Thoracic aorta (tissue), 2 donors: ENCODE results near the gene C12orf57. TPM values are rescaled to one million over a fixed set of nuclear protein-coding genes. Genes with fewer than 3 reads are reported as not detected.

Experiments
- ATAC-seq: fragments of 150-250 bp; one replicate; pipeline ENCODE4 v1.8.0; 2017; ENCODE audit warnings: low read depth; ENCODE audit not compliant: insufficient number of reproducible peaks, low FRiP score
- DNase-seq: peaks from one replicate; pipeline ENCODE4 v3.0.0-alpha.2; 2020; ENCODE audit warnings: low spot score
- H3K27ac ChIP-seq, 2 donors: fragments of 200-600 bp; sonication (generic); 1 replicate in 1 of 2; 2 replicates in 1 of 2; pipeline ENCODE4 v1.5.1; 2016; ENCODE audit warnings: mild to moderate bottlenecking in 2 of 2, moderate library complexity in 2 of 2
- H3K27me3 ChIP-seq: fragments of 200-600 bp; sonication (generic); replicated peaks from 2 replicates; pipeline ENCODE4 v1.6.0; 2016; ENCODE audit warnings: mild to moderate bottlenecking; ENCODE audit not compliant: insufficient read depth
- H3K36me3 ChIP-seq: fragments of 200-600 bp; sonication (generic); one replicate; pipeline ENCODE4 v1.5.1; 2016
- H3K4me1 ChIP-seq, 2 donors: fragments of 200-600 bp; sonication (generic); 1 replicate in 1 of 2; 2 replicates in 1 of 2; pipeline versions ENCODE4 v1.5.1 to v1.6.0; 2016; ENCODE audit warnings: low read depth in 2 of 2, mild to moderate bottlenecking in 1 of 2; ENCODE audit not compliant: control insufficient read depth in 1 of 2
- H3K4me3 ChIP-seq: fragments of 200-600 bp; sonication (generic); 2 replicates; pipeline ENCODE4 v1.5.1; 2016; ENCODE audit warnings: mild to moderate bottlenecking
- H3K9me3 ChIP-seq: fragments of 200-600 bp; sonication (generic); 2 replicates; pipeline ENCODE4 v1.5.1; 2016
- CTCF ChIP-seq: fragments of 200-600 bp; sonication (generic); IDR thresholded peaks from one replicate; pipeline ENCODE4 v1.5.1; 2019; ENCODE audit warnings: antibody characterized with exemption
- total RNA-seq, 2 donors: library from RNA; depleted of rRNA; stranded (reverse); fragments of >200 nt; gene quantifications; one replicate each; pipeline versions ENCODE4 v1.1.0 to v1.2.3, GENCODE V29; 2016

The C12orf57 gene
- total RNA-seq: 100 to 1,000 TPM; 370 to 416 TPM

- ATAC-seq: peak; percentile 56
- Histone ChIP-seq H3K9me3 (no peaks in the 10 kb centered on the region), H3K4me3 (peak within 1 kb of the TSS; percentile 77), H3K36me3 (peaks cover 4% of the 10 kb centered on the region), H3K4me1 (peaks cover 21 to 34% of the 10 kb centered on the region in 2 donors), H3K27ac (peak within 1 kb of the TSS; percentile 95 to 99), H3K27me3 (no peaks in the 10 kb centered on the region)
- DNase-seq: no peak
- TF ChIP-seq CTCF: no peak
These were observed at the start of gene C12orf57, which contains the start of gene RNU7-1 for GRCh38 chr12:6943722-6944380. C12orf57 (plus strand) TSS chr12:6944022; CDS start chr12:6944122, 100 bp downstream. RNU7-1 (plus strand) TSS chr12:6943816.

- H3K36me3 ChIP-seq: no peaks in the 10 kb centered on the region
- H3K9me3 ChIP-seq: no peaks in the 10 kb centered on the region
- peaks cover 4 to 17% of the 10 kb centered on the region in 2 donors for H3K4me1 ChIP-seq
- H3K27me3 ChIP-seq: no peaks in the 10 kb centered on the region
- TF ChIP-seq CTCF: no peak
- ATAC-seq (no peak), DNase-seq (no peak)
- no peak overlapping the region for H3K27ac ChIP-seq
- no peak overlapping the region for H3K4me3 ChIP-seq
These were observed 49.5 kb upstream of the C12orf57 start for GRCh38 chr12:6894321-6894720.

GRCh38 chr12:6896846-6897435 is 46.9 kb upstream of the C12orf57 start:
- ATAC-seq (no peak), DNase-seq (no peak)
- H3K36me3 ChIP-seq: no peaks in the 10 kb centered on the region
- H3K4me3 ChIP-seq: no peak overlapping the region
- no peak for TF ChIP-seq CTCF
- H3K9me3 ChIP-seq: no peaks in the 10 kb centered on the region
- no peaks in the 10 kb centered on the region for H3K27me3 ChIP-seq
- H3K27ac ChIP-seq: no peak overlapping the region
- H3K4me1 ChIP-seq: peaks cover 0 to 2% of the 10 kb centered on the region in 2 donors

- H3K27ac ChIP-seq: no peak overlapping the region
- DNase-seq: no peak
- H3K4me3 ChIP-seq: no peak overlapping the region
- H3K36me3 ChIP-seq: no peaks in the 10 kb centered on the region
- peaks cover 0 to 5% of the 10 kb centered on the region in 2 donors for H3K4me1 ChIP-seq
- H3K9me3 ChIP-seq: no peaks in the 10 kb centered on the region
- TF ChIP-seq CTCF: no peak
- H3K27me3 ChIP-seq: no peaks in the 10 kb centered on the region
- no peak for ATAC-seq
These were observed 44.4 kb upstream of the C12orf57 start for GRCh38 chr12:6899427-6899826.

- Histone ChIP-seq H3K27me3 (no peaks in the 10 kb centered on the region), H3K4me1 (peaks cover 1 to 6% of the 10 kb centered on the region in 2 donors), H3K36me3 (no peaks in the 10 kb centered on the region), H3K27ac (no peak overlapping the region), H3K9me3 (no peaks in the 10 kb centered on the region), H3K4me3 (no peak overlapping the region)
- no peak for TF ChIP-seq CTCF
- ATAC-seq: no peak
- DNase-seq: no peak
These were observed 43.8 kb upstream of the C12orf57 start for GRCh38 chr12:6899837-6900519.
